ENCODE measurements around the gene PREX1.

The PREX1 gene

DNA sequence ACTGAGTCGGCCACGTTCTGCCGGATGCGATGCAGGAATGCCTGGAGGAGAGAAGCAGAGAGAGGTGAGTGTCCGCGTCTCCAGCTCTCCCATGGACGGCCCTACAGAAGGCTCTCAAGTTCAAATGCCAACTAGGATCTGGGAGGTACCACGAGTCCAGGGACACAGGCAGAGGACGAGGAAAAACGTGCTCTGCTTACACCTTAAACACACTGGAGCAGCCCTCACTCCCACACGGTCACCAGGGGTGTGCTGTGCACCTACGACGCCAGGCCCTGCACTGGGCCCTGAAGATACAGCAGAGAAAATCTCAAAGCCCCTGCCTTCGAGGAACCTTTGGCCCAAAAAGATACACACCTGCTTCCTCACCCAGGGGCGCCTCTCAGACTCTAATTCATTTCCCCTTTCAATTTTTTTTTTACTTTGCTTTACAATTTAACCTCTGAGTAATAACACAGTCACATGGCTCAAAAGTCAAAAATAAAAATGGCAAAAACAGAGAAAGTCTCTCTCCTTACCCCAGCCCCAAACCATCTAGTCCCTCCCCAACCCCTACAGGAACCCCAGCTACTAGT, 79.9 kb downstream of the PREX1 start:
- TF ChIP-seq, protein P1, sequence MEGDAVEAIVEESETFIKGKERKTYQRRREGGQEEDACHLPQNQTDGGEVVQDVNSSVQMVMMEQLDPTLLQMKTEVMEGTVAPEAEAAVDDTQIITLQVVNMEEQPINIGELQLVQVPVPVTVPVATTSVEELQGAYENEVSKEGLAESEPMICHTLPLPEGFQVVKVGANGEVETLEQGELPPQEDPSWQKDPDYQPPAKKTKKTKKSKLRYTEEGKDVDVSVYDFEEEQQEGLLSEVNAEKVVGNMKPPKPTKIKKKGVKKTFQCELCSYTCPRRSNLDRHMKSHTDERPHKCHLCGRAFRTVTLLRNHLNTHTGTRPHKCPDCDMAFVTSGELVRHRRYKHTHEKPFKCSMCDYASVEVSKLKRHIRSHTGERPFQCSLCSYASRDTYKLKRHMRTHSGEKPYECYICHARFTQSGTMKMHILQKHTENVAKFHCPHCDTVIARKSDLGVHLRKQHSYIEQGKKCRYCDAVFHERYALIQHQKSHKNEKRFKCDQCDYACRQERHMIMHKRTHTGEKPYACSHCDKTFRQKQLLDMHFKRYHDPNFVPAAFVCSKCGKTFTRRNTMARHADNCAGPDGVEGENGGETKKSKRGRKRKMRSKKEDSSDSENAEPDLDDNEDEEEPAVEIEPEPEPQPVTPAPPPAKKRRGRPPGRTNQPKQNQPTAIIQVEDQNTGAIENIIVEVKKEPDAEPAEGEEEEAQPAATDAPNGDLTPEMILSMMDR (IDR thresholded peaks at IDR 0.05; ENCODE audit: poor library complexity, severe bottlenecking), result no peak
- ATAC-seq (ENCODE audit: low read depth) (no peak), DNase-seq (ENCODE audit: low spot score) (no peak)
- no peak overlapping the region for H3K4me3 ChIP-seq (ENCODE audit: severe bottlenecking)
- no peak overlapping the region for H3K27ac ChIP-seq (ENCODE audit: poor library complexity, severe bottlenecking)
- no peaks in the 10 kb centered on the region for H3K36me3 ChIP-seq (ENCODE audit: low read depth)
- H3K27me3 ChIP-seq (ENCODE audit: insufficient read depth, poor library complexity, severe bottlenecking), result no peaks in the 10 kb centered on the region
- no peaks in the 10 kb centered on the region for H3K4me1 ChIP-seq (ENCODE audit: insufficient read depth, poor library complexity, severe bottlenecking)
- no peaks in the 10 kb centered on the region for H3K9me3 ChIP-seq (ENCODE audit: severe bottlenecking)

DNA sequence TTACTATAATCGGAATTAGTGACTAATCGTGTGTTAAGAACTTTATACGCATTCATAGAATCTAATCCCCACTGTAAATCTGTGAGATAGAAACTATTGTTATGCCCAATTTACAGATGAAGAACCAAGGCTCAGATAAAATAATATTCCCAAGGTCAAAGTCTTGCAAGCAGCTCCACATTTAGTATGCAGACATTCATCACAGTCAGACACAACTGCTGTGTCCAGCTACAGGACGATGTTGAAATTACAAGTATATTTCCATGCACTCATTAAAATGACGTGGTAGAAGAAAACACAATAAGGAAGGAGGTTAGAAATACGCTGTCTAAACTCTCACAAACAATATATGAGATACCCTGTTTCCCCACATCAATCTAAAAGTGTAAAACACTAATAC, 82.5 kb downstream of the PREX1 start:
- Histone ChIP-seq H3K27me3 (ENCODE audit: insufficient read depth, poor library complexity, severe bottlenecking) (no peaks in the 10 kb centered on the region), H3K27ac (ENCODE audit: poor library complexity, severe bottlenecking) (no peak overlapping the region), H3K4me1 (ENCODE audit: insufficient read depth, poor library complexity, severe bottlenecking) (no peaks in the 10 kb centered on the region), H3K9me3 (ENCODE audit: severe bottlenecking) (no peaks in the 10 kb centered on the region), H3K4me3 (ENCODE audit: severe bottlenecking) (no peak overlapping the region), H3K36me3 (ENCODE audit: low read depth) (no peaks in the 10 kb centered on the region)
- ATAC-seq (ENCODE audit: low read depth) (no peak), DNase-seq (ENCODE audit: low spot score) (no peak)
- TF ChIP-seq, protein P1 (IDR thresholded peaks at IDR 0.05; ENCODE audit: poor library complexity, severe bottlenecking), result no peak

GRCh38 chr20:48744515-48744914, 83.3 kb downstream of the PREX1 start:
- Histone ChIP-seq H3K27ac (ENCODE audit: poor library complexity, severe bottlenecking) (no peak overlapping the region), H3K27me3 (ENCODE audit: insufficient read depth, poor library complexity, severe bottlenecking) (no peaks in the 10 kb centered on the region), H3K36me3 (ENCODE audit: low read depth) (no peaks in the 10 kb centered on the region), H3K4me3 (ENCODE audit: severe bottlenecking) (no peak overlapping the region), H3K4me1 (ENCODE audit: insufficient read depth, poor library complexity, severe bottlenecking) (no peaks in the 10 kb centered on the region), H3K9me3 (ENCODE audit: severe bottlenecking) (no peaks in the 10 kb centered on the region)
- ATAC-seq (ENCODE audit: low read depth) (no peak), DNase-seq (ENCODE audit: low spot score) (no peak)
- TF ChIP-seq, protein P1 (IDR thresholded peaks at IDR 0.05; ENCODE audit: poor library complexity, severe bottlenecking), result no peak

DNA sequence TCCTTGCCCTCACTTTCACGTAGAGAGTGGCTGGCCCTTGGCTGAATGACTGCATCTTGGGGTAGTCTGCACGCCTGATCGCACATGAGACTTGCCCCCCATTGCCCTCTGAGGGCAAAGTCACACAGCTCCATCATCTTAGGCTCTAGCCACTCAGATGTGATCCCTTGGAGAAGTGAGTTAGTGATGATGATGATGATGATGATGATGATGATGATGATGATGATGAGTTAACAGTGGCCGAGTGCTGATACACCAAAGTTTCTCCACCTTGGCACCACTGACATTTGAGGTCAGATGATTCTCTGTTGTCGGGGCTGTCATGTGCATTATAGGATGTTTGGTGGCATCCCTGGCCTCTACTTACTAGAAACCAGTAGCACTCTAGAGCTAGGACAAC, 84.0 kb downstream of the PREX1 start:
- TF ChIP-seq, protein P1 (IDR thresholded peaks at IDR 0.05; ENCODE audit: poor library complexity, severe bottlenecking), result no peak
- H3K4me3 ChIP-seq (ENCODE audit: severe bottlenecking), result no peak overlapping the region
- ATAC-seq (ENCODE audit: low read depth), result no peak
- no peaks in the 10 kb centered on the region for H3K36me3 ChIP-seq (ENCODE audit: low read depth)
- no peak overlapping the region for H3K27ac ChIP-seq (ENCODE audit: poor library complexity, severe bottlenecking)
- no peak for DNase-seq (ENCODE audit: low spot score)
- H3K27me3 ChIP-seq (ENCODE audit: insufficient read depth, poor library complexity, severe bottlenecking), result no peaks in the 10 kb centered on the region
- no peaks in the 10 kb centered on the region for H3K4me1 ChIP-seq (ENCODE audit: insufficient read depth, poor library complexity, severe bottlenecking)
- no peaks in the 10 kb centered on the region for H3K9me3 ChIP-seq (ENCODE audit: severe bottlenecking)

DNA sequence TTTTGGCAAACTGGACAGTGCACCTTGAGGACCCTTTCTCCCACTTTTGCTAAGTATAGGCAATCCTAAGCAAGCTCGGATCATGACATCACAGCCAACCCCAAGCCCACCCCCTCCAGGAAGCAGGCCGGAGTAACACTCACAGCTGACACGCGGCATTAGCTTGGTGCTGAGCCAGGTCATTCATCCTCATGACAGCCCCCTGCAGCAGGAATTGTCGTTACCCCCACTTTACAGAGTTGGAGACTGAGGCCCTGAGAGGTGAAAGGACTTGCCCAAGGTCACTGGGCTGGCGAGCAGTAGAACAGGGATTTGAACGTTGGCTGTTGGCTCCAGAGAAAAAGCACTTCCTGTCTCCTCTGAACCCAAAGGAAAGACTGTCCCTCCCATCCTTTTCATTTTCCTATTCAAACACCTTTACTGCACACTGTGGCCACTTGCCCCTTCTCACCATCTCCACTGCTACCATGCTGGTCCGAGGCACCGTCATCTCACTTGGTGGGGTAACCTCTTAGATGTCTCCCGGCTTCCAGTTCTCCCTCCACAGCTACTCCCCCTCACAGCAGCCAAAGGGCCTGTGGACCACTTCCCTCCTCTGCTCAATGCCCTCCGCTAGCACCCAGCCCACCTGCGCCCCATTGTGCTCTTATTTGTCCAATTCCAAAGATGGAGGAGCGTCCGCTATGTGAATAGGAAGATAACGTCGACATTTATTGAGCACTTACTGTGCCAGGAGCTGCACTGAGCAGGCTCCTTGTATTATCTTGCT, 84.7 kb downstream of the PREX1 start:
- H3K36me3 ChIP-seq (ENCODE audit: low read depth), result no peaks in the 10 kb centered on the region
- no peak for ATAC-seq (ENCODE audit: low read depth)
- H3K4me1 ChIP-seq (ENCODE audit: insufficient read depth, poor library complexity, severe bottlenecking), result no peaks in the 10 kb centered on the region
- no peak overlapping the region for H3K4me3 ChIP-seq (ENCODE audit: severe bottlenecking)
- H3K27me3 ChIP-seq (ENCODE audit: insufficient read depth, poor library complexity, severe bottlenecking), result no peaks in the 10 kb centered on the region
- H3K9me3 ChIP-seq (ENCODE audit: severe bottlenecking), result no peaks in the 10 kb centered on the region
- no peak for DNase-seq (ENCODE audit: low spot score)
- TF ChIP-seq, protein P1 (IDR thresholded peaks at IDR 0.05; ENCODE audit: poor library complexity, severe bottlenecking), result no peak
- no peak overlapping the region for H3K27ac ChIP-seq (ENCODE audit: poor library complexity, severe bottlenecking)
